ENCODE results near the gene MAML2.

Gene MAML2

GRCh38 chr11:96310236-96310635 is 32.8 kb downstream of the MAML2 start:
- no peak for TF ChIP-seq CTCF (IDR thresholded peaks at IDR 0.05; ENCODE audit: insufficient read depth, missing control alignments)
- DNase-seq (ENCODE audit: insufficient read length, low spot score) (no peak), FAIRE-seq (no peak)

DNA sequence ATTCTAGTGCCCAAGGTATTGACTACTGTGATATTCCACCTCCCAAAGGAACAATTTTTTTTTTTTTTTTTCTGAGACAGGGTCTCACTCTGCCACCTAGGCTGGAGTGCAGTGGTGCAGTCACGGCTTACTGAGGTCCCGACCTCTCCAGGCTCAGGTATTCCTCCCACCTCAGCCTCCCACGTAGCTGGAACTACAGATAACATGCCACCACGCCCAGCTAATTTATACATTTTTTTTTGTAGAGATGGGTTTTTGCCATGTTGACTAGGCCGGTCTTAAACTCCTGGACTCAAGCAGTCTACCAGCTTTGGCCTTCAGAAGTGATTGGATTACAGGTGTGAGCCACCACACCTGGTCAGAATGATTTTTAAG is 33.4 kb downstream of the MAML2 start:
- FAIRE-seq (no peak), DNase-seq (ENCODE audit: insufficient read length, low spot score) (no peak)
- TF ChIP-seq CTCF (IDR thresholded peaks at IDR 0.05; ENCODE audit: insufficient read depth, missing control alignments): no peak

DNA sequence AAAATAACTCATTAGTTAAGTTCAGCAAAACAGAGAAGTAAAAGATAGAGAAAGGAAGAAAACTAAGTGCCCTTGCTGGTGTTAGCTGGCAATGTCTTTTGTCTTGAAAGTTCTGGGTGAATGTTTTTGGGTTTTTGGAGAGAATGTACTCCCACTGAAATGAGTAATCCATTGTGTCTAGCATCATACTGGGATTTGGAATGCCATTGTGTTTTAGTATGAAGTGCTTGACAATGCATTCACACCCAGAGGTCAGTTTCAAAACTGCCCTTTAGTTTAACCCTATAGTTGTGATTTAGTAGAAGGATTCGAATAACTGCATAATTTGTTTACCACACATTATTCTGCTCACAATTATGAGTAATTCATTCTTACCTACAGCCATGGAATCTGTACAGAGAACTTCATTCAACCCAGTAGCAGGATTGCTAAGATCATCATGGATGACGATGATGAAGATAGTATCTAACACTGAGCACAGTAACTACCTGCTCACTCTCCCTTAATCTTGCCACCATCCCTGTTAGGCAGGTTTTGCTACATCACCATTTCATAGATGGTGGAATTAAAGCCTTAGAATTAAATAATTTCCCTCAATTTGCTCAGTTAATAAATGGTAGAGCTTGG is 33.9 kb downstream of the MAML2 start:
- no peak for DNase-seq (ENCODE audit: insufficient read length, low spot score)
- no peak for TF ChIP-seq CTCF (IDR thresholded peaks at IDR 0.05; ENCODE audit: insufficient read depth, missing control alignments)
- no peak for FAIRE-seq

DNA sequence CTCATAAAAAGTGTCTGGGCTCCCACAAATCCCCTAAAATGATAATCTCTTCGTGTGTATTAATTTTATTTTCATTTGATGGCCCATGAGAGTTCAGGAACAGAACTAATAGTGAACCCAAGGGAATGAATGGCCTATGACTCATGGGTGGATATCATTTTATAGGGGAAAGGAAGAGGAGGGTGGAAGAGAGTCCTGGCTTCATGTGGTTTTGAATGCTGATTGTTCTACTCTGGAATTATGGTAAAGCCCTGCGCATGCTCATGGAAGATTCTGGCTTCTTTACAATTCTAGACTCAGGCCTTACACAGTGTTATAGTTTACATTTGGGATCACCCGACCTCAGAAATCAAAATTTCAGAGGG is 35.2 kb downstream of the MAML2 start:
- TF ChIP-seq CTCF (IDR thresholded peaks at IDR 0.05; ENCODE audit: insufficient read depth, missing control alignments): no peak
- no peak for FAIRE-seq
- no peak for DNase-seq (ENCODE audit: insufficient read length, low spot score)

DNA sequence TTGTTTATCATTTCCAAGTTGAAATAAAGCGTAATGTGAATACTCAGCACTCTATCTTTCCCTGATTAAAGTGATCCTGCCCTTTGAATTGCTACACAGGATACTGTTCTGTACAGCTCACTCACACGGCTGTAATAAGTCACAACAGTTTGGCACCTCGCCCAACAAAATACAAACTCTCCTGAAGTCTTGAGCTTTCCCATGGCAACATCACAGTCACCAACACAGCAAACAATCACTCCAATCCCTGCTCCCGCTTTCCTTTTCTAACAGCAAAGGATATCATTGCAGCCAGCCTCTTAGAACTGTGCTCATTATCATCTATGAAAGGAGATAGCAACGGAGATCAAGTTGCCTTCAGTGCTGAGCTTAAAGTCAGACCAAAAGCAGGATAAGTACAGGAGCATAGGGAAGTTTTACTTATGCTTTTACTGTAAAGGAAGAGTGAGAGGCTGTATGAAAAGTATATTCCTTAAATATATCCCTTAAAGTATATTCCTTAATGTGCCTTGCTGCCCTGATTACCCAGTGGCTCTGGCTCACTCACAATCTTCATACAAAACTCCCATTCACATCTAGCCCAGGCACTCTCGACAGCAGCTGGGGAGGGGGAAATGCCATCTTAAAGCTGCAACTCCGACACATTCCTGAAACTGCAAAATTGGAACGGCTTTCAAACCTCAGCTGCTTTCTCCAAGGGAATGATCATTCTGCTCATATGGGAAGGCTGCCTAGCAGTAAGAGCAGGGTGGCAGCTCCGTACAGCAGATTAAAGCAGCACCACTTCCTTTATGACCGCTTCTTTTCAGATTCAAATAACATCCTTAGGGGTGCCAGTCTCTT is 35.8 kb downstream of the MAML2 start:
- no peak for FAIRE-seq
- no peak for TF ChIP-seq CTCF (IDR thresholded peaks at IDR 0.05; ENCODE audit: insufficient read depth, missing control alignments)
- no peak for DNase-seq (ENCODE audit: insufficient read length, low spot score)

GRCh38 chr11:96306600-96306932 is 36.4 kb downstream of the MAML2 start:
- no peak for FAIRE-seq
- no peak for TF ChIP-seq CTCF (IDR thresholded peaks at IDR 0.05; ENCODE audit: insufficient read depth, missing control alignments)
- DNase-seq (ENCODE audit: insufficient read length, low spot score): no peak

GRCh38 chr11:96306071-96306470 is 36.9 kb downstream of the MAML2 start:
- DNase-seq (ENCODE audit: insufficient read length, low spot score): no peak
- FAIRE-seq: no peak

More at GRCh38 chr11:96306071-96306470, 36.9 kb downstream of the MAML2 start:
- no peak for TF ChIP-seq CTCF (IDR thresholded peaks at IDR 0.05; ENCODE audit: insufficient read depth, missing control alignments)
